OCI-LY7 (cell line): ENCODE measurements around the gene NTRK3. TPM values are rescaled to one million over a fixed set of nuclear protein-coding genes. Genes with fewer than 3 reads are reported as not detected.

Experiments used
- BruUV-seq: library from RNA; stranded (reverse); fragments of 400-500 nt; replicated peaks from 2 replicates; lab custom pipeline; 2021; lab: Mats Ljungman, UMichigan
- CTCF ChIA-PET: fragments of 300-600 bp; sonication (Branson Sonifier 250); formaldehyde crosslinking; loops from one replicate; lab custom pipeline; 2022; ENCODE audit warnings: antibody characterized with exemption; ENCODE audit not compliant: unreplicated experiment; lab: Charles Lee
- POLR2A ChIA-PET: fragments of 300-600 bp; sonication (Branson Sonifier 250); formaldehyde crosslinking; loops from one replicate; lab custom pipeline; 2022; ENCODE audit warnings: antibody characterized with exemption; lab: Charles Lee
- DNase-seq: peaks from one replicate; pipeline ENCODE4 v3.0.0-alpha.2; 2015; ENCODE audit warnings: low spot score
- H2AFZ ChIP-seq: fragments of 200-600 bp; sonication (generic), shearing (Covaris generic); 2 replicates; pipeline ENCODE4 v1.6.1; 2014; ENCODE audit warnings: mild to moderate bottlenecking, antibody characterized with exemption, low read length, moderate library complexity
- H3K27ac ChIP-seq: fragments of 200-600 bp; sonication (generic); 2 replicates; pipeline ENCODE4 v1.5.1; 2014; ENCODE audit warnings: mixed run types, low read depth, mild to moderate bottlenecking, moderate library complexity, low read length, inconsistent platforms; ENCODE audit not compliant: poor library complexity, severe bottlenecking
- H3K36me3 ChIP-seq: fragments of 200-600 bp; sonication (generic); 2 replicates; pipeline ENCODE4 v1.6.1; 2014; ENCODE audit warnings: mild to moderate bottlenecking, antibody characterized with exemption, low read length, moderate library complexity, mixed read lengths; ENCODE audit not compliant: insufficient read depth
- H3K4me1 ChIP-seq: fragments of 200-600 bp; sonication (generic); 2 replicates; pipeline ENCODE4 v1.5.1; 2014; ENCODE audit warnings: mild to moderate bottlenecking, low read length; ENCODE audit not compliant: insufficient read depth, poor library complexity, severe bottlenecking
- H3K4me2 ChIP-seq: fragments of 200-600 bp; sonication (generic); 2 replicates; pipeline ENCODE4 v1.6.1; 2014; ENCODE audit warnings: mild to moderate bottlenecking, low read length
- H3K4me3 ChIP-seq: fragments of 200-600 bp; sonication (generic); 2 replicates; pipeline ENCODE4 v1.5.1; 2014; ENCODE audit warnings: mild to moderate bottlenecking, low read depth, low read length; ENCODE audit not compliant: poor library complexity, severe bottlenecking
- H3K79me2 ChIP-seq: fragments of 200-600 bp; sonication (generic); 2 replicates; pipeline ENCODE4 v1.6.1; 2016; ENCODE audit warnings: low read depth, mild to moderate bottlenecking, low read length, moderate library complexity, mixed read lengths; ENCODE audit not compliant: insufficient read depth
- H3K9me2 ChIP-seq: fragments of 200-600 bp; sonication (generic); 2 replicates; pipeline ENCODE4 v1.6.1; 2016; ENCODE audit warnings: mild to moderate bottlenecking, low read length, mixed read lengths; ENCODE audit not compliant: insufficient read depth
- H3K9me3 ChIP-seq: fragments of 200-600 bp; sonication (generic); 2 replicates; pipeline ENCODE4 v1.6.1; 2014; ENCODE audit warnings: mild to moderate bottlenecking, mixed run types, low read length, mixed read lengths
- H4K20me1 ChIP-seq: fragments of 200-600 bp; sonication (generic); 2 replicates; pipeline ENCODE4 v1.6.1; 2014; ENCODE audit warnings: mild to moderate bottlenecking, antibody characterized with exemption, low read length, moderate library complexity, mixed read lengths; ENCODE audit not compliant: insufficient read depth
- CTCF ChIP-seq: fragments of 200-600 bp; sonication (generic); conservative IDR thresholded peaks from 2 replicates; pipeline ENCODE4 v1.5.1; 2014; ENCODE audit warnings: mild to moderate bottlenecking, antibody characterized with exemption, low read length, moderate library complexity, mixed read lengths
- EZH2phosphoT487 ChIP-seq: fragments of 200-600 bp; sonication (generic); IDR thresholded peaks from 2 replicates; pipeline ENCODE4 v1.6.1; 2018; ENCODE audit warnings: low read depth, borderline replicate concordance, mild to moderate bottlenecking, mixed run types, antibody characterized with exemption, low read length, moderate library complexity, mixed read lengths
- intact Hi-C: fragments of 100-400 bp; cut with micrococcal nuclease; formaldehyde crosslinking; loops from one replicate; pipeline ENCODE4 v1.10.0; 2022; ENCODE audit not compliant: unreplicated experiment
- total RNA-seq, 2 experiments: library from RNA; depleted of rRNA in 1 of 2; stranded (reverse); fragments of >200 nt in 1 of 2; shearing (Covaris generic) in 1 of 2; gene quantifications; 2 replicates each; pipeline ENCODE4 v1.2.3, GENCODE V29; 2014 to 2022

Gene NTRK3
- total RNA-seq, 2 experiments from 2014 or later, result 0.50 to 2.5 TPM

- ChIA-PET CTCF (no interaction called here), POLR2A (no interaction called here)
- H3K4me2 ChIP-seq, result no peak overlapping the region
- H3K79me2 ChIP-seq, result no peaks in the 10 kb centered on the region
- no peak for DNase-seq
- no peaks in the 10 kb centered on the region for H3K36me3 ChIP-seq
- TF ChIP-seq EZH2phosphoT487, result no peak
- no TSS peak for BruUV-seq
- H3K27ac ChIP-seq, result no peak overlapping the region
- no peaks in the 10 kb centered on the region for H3K9me3 ChIP-seq
- no peak overlapping the region for H3K4me3 ChIP-seq
- no peaks in the 10 kb centered on the region for H3K9me2 ChIP-seq
- intact Hi-C loops, result no loop called here
- no peaks in the 10 kb centered on the region for H3K4me1 ChIP-seq
- no peaks in the 10 kb centered on the region for H4K20me1 ChIP-seq
- no peak overlapping the region for H2AFZ ChIP-seq
Measured at GRCh38 chr15:87939848-87940457, 316.6 kb downstream of the NTRK3 start.

GRCh38 chr15:87938031-87938430 is 318.5 kb downstream of the NTRK3 start:
- DNase-seq, result no peak
- TF ChIP-seq CTCF (no peak), EZH2phosphoT487 (no peak)
- H3K27ac ChIP-seq, result no peak overlapping the region
- ChIA-PET POLR2A (no interaction called here), CTCF (no interaction called here)
- no peaks in the 10 kb centered on the region for H3K9me3 ChIP-seq
- no peaks in the 10 kb centered on the region for H3K79me2 ChIP-seq
- no peaks in the 10 kb centered on the region for H3K4me1 ChIP-seq
- H3K4me3 ChIP-seq, result no peak overlapping the region
- no peaks in the 10 kb centered on the region for H3K36me3 ChIP-seq
- no peak overlapping the region for H3K4me2 ChIP-seq
- no peaks in the 10 kb centered on the region for H3K9me2 ChIP-seq
- no peak overlapping the region for H2AFZ ChIP-seq
- H4K20me1 ChIP-seq, result no peaks in the 10 kb centered on the region
- BruUV-seq, result no TSS peak
- intact Hi-C loops, result no loop called here

GRCh38 chr15:87935583-87935982 is 321.0 kb downstream of the NTRK3 start:
- DNase-seq, result no peak
- Histone ChIP-seq H3K79me2 (no peaks in the 10 kb centered on the region), H4K20me1 (no peaks in the 10 kb centered on the region), H3K27ac (no peak overlapping the region), H2AFZ (no peak overlapping the region), H3K36me3 (no peaks in the 10 kb centered on the region), H3K9me2 (no peaks in the 10 kb centered on the region), H3K4me2 (no peak overlapping the region), H3K4me1 (no peaks in the 10 kb centered on the region), H3K4me3 (no peak overlapping the region), H3K9me3 (no peaks in the 10 kb centered on the region)
- no TSS peak for BruUV-seq
- no peak for TF ChIP-seq EZH2phosphoT487
- no peak for TF ChIP-seq CTCF
- intact Hi-C loops, result no loop called here
- CTCF ChIA-PET, result no interaction called here
- POLR2A ChIA-PET, result no interaction called here
